ENCODE data around the gene ANKRD17.
A peak's percentile ranks its signal among the peaks of the same experiment; 100 is the strongest.

The ANKRD17 gene

DNA sequence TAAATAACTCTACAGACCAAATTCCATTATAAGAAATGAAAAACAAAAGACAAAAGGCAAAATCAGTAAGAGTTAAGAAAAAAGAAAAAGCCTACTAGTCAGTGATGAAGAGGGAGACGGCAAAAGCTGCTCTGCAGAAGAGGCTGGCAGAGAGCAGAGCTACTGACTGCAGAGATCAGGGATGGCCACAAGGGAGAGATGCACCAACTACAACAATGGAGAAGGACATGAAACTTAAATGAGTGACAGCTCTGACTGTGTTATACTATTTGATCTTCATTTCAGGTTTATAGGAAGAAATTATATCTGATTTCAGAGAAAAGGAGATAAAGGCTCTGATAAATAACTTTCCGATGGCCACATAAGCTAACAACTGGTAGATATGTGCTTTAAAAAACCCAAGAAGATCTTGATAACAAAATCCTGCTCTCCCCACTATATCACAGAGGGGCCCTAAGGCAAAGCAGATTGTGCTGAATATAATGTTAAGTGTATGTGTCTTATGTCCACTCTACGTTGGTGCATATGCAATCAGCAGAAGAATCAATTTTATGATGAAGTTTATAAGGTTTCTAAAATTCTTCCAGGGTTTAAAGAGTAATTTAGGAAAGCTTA lies 130.7 kb downstream of the ANKRD17 start:
- no peak for DNase-seq (ENCODE audit: low spot score)

DNA sequence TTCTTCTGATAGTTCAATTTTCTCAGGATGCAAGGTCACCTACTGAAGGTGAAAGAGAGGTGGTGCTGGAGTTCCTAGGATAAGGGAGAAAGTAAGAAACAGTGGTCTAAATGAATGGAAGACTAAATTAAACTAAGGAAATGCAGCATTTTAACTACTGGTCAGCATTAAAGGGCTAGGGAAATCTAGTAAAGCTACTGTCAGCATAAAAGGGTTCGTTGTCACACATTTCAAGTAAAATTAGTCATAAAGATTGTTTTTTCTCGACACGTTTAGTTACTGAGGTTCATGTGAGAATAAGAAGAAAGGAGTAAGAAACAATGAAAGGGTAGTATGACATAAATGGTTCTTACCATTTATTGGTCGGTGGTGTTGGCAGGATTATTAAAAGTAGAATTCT lies 149.1 kb downstream of the ANKRD17 start:
- DNase-seq (ENCODE audit: low spot score) = no peak

- no peak for DNase-seq (ENCODE audit: low spot score)
Measured at GRCh38 chr4:73104695-73105094, 153.9 kb downstream of the ANKRD17 start.

GRCh38 chr4:73103799-73104503 lies 154.6 kb downstream of the ANKRD17 start:
- peak; percentile 18 for DNase-seq (ENCODE audit: low spot score)

GRCh38 chr4:73099143-73099542 lies 159.5 kb downstream of the ANKRD17 start:
- DNase-seq (ENCODE audit: low spot score) = no peak

DNA sequence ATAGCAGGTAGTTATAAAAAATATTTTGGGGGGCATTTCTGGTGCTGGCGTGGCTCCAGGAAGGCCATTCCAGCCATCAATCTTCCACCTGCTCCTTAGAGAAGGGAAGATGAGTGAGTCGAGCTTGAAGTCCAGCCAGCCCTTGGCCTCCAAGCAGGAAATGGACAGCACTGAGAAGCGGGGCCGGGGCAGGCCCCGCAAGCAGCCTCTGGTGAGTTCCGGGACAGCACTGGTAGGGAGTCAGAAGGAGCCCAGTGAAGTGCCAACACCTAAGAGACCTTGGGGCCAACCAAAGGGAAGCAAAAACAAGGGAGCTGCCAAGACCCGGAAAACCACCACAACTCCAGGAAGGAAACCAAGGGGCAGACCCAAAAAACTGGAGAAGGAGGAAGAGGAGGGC lies 159.9 kb downstream of the ANKRD17 start:
- no peak for DNase-seq (ENCODE audit: low spot score)

DNA sequence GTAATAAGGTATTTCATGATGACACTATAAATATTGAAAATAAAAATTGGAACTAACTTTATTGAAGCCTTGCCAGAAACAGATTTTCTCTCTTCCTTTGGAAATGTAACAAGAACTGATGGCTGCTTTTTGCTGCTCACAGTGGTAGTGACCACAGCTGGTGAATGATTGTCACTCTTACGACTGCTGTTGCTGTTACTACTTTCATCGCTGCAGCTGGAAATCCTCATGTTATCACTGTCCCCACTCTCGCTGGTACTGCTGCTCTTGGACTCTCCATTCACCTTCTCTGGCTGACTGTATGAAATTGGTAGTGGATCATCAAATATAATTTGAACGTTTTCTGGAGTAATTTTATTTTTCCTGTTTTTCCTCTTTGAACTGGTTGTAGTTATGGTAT lies 160.6 kb downstream of the ANKRD17 start:
- no peak for DNase-seq (ENCODE audit: low spot score)

DNA sequence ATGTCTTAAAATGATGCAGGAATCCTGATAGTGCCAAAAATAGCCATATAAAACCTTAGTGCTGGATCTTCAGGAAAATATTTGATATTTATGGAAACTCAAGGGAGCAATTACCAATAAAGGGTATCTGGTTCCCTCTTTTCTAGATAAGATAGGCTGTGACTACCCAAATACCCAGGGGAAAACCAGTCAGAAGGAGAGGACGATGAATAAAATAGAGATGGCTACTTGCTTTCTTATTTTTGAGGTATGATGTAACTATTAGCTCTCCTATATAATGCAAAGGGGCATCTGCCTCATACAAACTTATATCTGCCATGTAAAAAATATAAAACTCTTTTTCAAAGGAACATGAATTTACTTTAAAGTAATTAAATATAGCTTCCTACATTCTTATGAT lies 165.7 kb downstream of the ANKRD17 start:
- DNase-seq (ENCODE audit: low spot score) = no peak

- no peak for DNase-seq (ENCODE audit: low spot score)
Measured at GRCh38 chr4:73090738-73091137, 167.9 kb downstream of the ANKRD17 start.

DNA sequence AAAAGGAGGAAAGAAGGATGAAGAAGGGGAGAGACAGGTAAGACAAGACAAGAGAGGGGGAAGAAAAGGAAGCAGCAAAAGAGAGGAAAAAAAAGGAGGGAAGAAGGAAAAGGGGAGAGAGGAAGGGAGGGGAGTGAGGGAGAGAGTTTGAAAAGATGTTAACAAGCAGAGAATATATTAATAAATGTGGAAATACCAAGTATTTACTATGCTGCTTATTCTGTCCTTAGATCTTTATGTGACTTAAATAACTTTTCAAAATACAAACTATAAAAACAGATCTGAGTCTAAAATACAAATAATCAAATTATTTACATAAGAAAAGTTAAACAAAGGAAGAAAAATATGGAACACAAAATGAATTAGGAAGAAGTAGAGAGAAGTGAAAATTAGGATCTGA lies 170.7 kb downstream of the ANKRD17 start:
- DNase-seq (ENCODE audit: low spot score) = no peak

GRCh38 chr4:73086095-73086868 lies 172.3 kb downstream of the ANKRD17 start:
- no peak for DNase-seq (ENCODE audit: low spot score)

GRCh38 chr4:73080789-73081188 lies 177.8 kb downstream of the ANKRD17 start:
- DNase-seq (ENCODE audit: low spot score) = no peak

DNA sequence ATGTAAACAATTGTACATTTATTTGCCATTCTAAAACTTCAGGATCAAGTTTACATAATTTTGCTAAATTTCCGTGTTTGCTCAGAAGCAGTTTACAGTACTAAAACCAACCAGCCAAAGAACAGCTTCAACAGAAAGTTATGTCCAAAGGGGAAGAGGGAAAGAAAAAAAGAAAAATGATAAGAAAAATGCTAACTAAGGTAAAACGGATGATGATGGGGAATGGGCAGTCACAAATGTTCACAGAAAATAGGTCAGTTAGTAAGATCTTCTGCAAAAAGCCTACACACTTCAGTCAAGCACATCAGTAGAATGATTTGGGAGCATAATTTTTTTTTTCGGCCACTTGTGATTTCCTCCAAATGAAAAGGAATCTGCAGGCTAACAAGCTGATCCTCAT lies 182.8 kb downstream of the ANKRD17 start:
- DNase-seq (ENCODE audit: low spot score) = no peak

DNA sequence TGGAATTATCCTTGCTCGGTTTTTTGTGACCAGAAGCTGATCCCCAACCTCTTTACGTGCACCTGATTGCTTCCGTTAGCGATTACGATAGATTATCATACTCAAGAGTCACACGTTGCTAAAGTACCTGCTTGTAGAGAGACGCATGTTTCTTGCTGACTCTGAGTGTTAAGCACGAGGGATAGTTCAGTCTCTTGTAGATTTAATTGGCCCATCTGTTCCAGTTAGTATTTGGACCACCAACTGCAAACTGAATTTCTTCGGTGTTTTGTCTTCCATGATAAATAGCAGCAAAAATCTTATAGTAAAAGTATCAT lies 188.6 kb downstream of the ANKRD17 start:
- DNase-seq (ENCODE audit: low spot score) = no peak

GRCh38 chr4:73069338-73070073 lies 189.1 kb downstream of the ANKRD17 start, which contains the start of gene COX18:
Gene COX18, minus strand, starts transcription at chr4:73069716. Its CDS starts 67 bp downstream, at chr4:73069649.
- peak; percentile 99 for DNase-seq (ENCODE audit: low spot score)

DNA sequence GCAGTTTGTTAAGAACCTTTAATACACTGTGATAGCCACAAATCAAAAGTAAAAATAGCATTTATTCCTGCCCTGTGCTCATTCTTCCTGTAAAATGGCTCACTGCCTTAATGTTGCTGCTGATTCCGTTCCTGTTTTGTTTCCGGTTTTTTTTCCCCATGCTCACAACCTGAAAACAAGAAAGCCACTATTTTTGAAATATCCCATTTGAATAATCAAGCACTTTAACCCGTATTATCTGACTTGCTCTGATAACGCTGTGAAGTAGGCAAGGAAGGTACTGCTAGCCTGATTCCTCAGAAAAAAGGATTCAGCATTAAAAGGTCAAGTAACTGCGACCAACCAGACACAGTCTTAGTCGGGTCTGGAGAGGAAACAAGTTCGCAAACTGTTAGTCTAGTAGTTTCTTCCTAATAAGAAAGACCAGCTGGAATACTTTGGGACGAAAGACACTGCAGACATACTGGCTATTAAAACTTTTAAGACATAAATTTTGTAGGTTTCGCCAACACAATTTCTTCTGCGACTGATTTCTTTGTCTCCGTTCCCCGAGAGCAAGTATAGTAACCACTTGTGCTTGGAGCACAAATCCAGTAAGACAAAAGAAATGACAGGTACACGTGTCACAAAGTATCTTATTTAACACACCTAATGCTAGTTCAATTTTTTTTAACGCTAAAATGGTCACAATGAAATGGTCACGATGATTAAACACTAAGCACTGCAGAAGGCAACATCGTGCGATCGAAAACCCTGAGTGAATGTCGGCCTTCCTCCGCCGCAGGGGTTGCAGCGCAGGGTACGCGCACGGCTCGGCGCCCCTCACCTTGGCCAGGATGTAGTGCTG lies 189.9 kb downstream of the ANKRD17 start:
- peak; percentile 29 for DNase-seq (ENCODE audit: low spot score)

- peak; percentile 2 for DNase-seq (ENCODE audit: low spot score)
Measured at GRCh38 chr4:73067971-73068394, 190.6 kb downstream of the ANKRD17 start.

DNA sequence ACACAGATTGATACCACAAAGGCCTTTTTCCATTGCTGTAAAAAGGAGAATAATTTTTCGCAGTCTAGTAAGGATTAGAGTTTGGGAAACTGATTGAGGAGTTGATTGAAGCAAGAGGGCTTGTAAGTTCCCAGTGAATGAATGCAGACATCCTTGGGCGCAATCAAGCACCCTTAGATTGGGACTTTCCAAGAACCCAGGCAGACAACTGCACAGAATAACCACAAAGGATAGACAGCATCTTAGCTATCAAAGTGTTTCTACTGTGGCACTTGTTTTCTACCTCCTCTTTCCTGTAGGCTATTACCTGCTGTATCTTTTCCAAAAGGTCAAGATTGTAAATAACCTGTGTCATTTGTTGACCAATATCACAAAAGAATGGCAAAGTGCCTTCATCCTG lies 191.7 kb downstream of the ANKRD17 start:
- DNase-seq (ENCODE audit: low spot score) = no peak

- no peak for DNase-seq (ENCODE audit: low spot score)
Measured at GRCh38 chr4:73066445-73066844, 192.2 kb downstream of the ANKRD17 start.

DNA sequence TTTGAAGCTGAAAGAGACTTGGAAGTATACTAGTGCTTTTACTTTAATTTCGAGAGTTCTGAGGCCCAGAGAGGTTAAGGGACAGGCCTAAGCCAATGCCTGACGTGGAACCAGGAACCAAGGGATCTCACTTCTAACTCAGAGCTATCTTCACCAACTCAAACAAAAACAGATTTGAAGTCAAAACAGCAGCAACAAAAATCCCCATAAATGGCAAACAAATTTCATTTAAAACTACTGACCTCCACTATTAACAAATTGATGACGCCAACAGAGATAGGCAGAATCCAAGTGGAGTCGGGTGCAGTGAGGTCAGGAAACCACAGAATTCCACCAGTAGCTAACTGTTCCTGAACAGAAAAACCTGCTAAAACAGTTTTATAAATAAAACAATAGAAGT lies 194.1 kb downstream of the ANKRD17 start:
- DNase-seq (ENCODE audit: low spot score) = no peak

GRCh38 chr4:73055241-73055897 lies 203.2 kb downstream of the ANKRD17 start:
- no peak for DNase-seq (ENCODE audit: low spot score)

Data from LoVo (cell line).